Spleen (tissue), 11 donors: ENCODE measurements around the gene TRIM3. TPM values are rescaled to one million over a fixed set of nuclear protein-coding genes. Genes with fewer than 3 reads are reported as not detected.

Experiments used
- DNase-seq: peaks from one replicate; pipeline ENCODE4 v3.0.0-alpha.2; 2020
- H3K27ac ChIP-seq, 8 donors: fragments of 200-600 bp; sonication (generic) in 7 of 8; 1 replicate in 4 of 8; 2 replicates in 4 of 8; pipeline versions ENCODE4 v1.5.0 to v1.8.0; 2016 to 2021; ENCODE audit warnings: inconsistent platforms in 4 of 8, mild to moderate bottlenecking in 4 of 8, moderate library complexity in 1 of 8
- H3K27me3 ChIP-seq, 7 donors: fragments of 200-600 bp; sonication (generic) in 6 of 7; replicated peaks in 1 of 7; 1 replicate in 4 of 7; 2 replicates in 3 of 7; pipeline versions ENCODE4 v1.5.0 to v1.8.0; 2016 to 2021; ENCODE audit warnings: inconsistent platforms in 3 of 7, mild to moderate bottlenecking in 1 of 7
- H3K36me3 ChIP-seq, 6 donors: fragments of 200-600 bp; sonication (generic) in 5 of 6; 1 replicate in 4 of 6; 2 replicates in 2 of 6; pipeline versions ENCODE4 v1.5.0 to v1.8.0; 2016 to 2021; ENCODE audit warnings: inconsistent platforms in 2 of 6
- H3K4me1 ChIP-seq, 6 donors: fragments of 200-600 bp; sonication (generic) in 5 of 6; 1 replicate in 3 of 6; 2 replicates in 3 of 6; pipeline versions ENCODE4 v1.5.0 to v1.8.0; 2016 to 2021; ENCODE audit warnings: inconsistent platforms in 3 of 6
- H3K4me3 ChIP-seq, 8 donors: fragments of 200-600 bp; sonication (generic) in 7 of 8; 1 replicate in 4 of 8; 2 replicates in 4 of 8; pipeline versions ENCODE4 v1.5.0 to v1.8.0; 2016 to 2021; ENCODE audit warnings: inconsistent platforms in 4 of 8, mild to moderate bottlenecking in 4 of 8, moderate library complexity in 2 of 8
- H3K9me3 ChIP-seq, 8 donors: fragments of 200-600 bp; sonication (generic) in 7 of 8; 1 replicate in 4 of 8; 2 replicates in 4 of 8; pipeline versions ENCODE4 v1.5.0 to v1.8.0; 2016 to 2021; ENCODE audit warnings: inconsistent platforms in 4 of 8
- POLR2A ChIP-seq, 3 donors: fragments of 450-650 bp; IDR thresholded peaks; one replicate each; pipeline ENCODE4 v1.5.1; 2017; ENCODE audit warnings: antibody characterized with exemption in 3 of 3, mild to moderate bottlenecking in 1 of 3
- POLR2AphosphoS5 ChIP-seq, 3 donors: sonication (generic); formaldehyde crosslinking; IDR thresholded peaks; one replicate each; pipeline ENCODE4 v1.5.1; 2017; ENCODE audit warnings: antibody characterized with exemption in 3 of 3
- WGBS, 5 donors: extraction: QIAGEN DNeasy Blood & Tissue Kit in 3 of 5; methylation state at CpG; one replicate each; pipeline versions ENCODE4 v1.1.5 to v1.1.7; 2013 to 2018; 5-methylcytosine and 5-hydroxymethylcytosine counted together
- intact Hi-C: fragments of 100-400 bp; cut with DNase I; formaldehyde crosslinking; loops from one replicate; pipeline ENCODE4 v1.15.0; 2023; ENCODE audit warnings: low total_unique reads
- polyA plus RNA-seq, 3 donors: library from polyadenylated mRNA; stranded (reverse); fragments of 200-250 nt; gene quantifications; one replicate each; pipeline ENCODE4 v1.2.1, GENCODE V29; 2013
- total RNA-seq, 7 donors: library from RNA; depleted of rRNA in 3 of 7; stranded (reverse); fragments of >200 nt in 3 of 7; fragmentation: NEBNext Ultra II Directional in 4 of 7; extraction: Animal tissue kit (Norgen Biotek cat#: 25700) in 4 of 7; gene quantifications; one replicate each; pipeline versions ENCODE4 v1.1.0 to v1.2.1, GENCODE V29; 2016 to 2021
- TF ChIP-seq, protein P1 (sequence below), 11 experiments: fragments of 200-600 bp in 7 of 11; fragments of 450-650 bp in 4 of 11; sonication (generic) in 4 of 11; IDR thresholded peaks in 8 of 11; conservative IDR thresholded peaks in 3 of 11; 1 replicate in 7 of 11; 2 replicates in 4 of 11; pipeline versions ENCODE4 v1.4.0 to v1.8.0; 2016 to 2021; ENCODE audit warnings: antibody characterized with exemption in 11 of 11, inconsistent platforms in 4 of 11, mild to moderate bottlenecking in 1 of 11
- donor health status: healthy with polysubstance abuse.
- donor health status: DM: no; HTN: no; CAD: no; lungs with moderate emphysema.
- donor health status: DM: no; HTN: no; CAD: no.
- donor health status: Bipolar disorder and iron deficiency.
- donor health status: healthy.
- donor health status: DM: no; HTN: no; CAD: no.
- donor health status: DM: yes; HTN: yes; CAD: no.

Gene TRIM3
- total and polyA plus RNA-seq, 10 donors: 6.3 to 27.6 (median 13.7) TPM

DNA sequence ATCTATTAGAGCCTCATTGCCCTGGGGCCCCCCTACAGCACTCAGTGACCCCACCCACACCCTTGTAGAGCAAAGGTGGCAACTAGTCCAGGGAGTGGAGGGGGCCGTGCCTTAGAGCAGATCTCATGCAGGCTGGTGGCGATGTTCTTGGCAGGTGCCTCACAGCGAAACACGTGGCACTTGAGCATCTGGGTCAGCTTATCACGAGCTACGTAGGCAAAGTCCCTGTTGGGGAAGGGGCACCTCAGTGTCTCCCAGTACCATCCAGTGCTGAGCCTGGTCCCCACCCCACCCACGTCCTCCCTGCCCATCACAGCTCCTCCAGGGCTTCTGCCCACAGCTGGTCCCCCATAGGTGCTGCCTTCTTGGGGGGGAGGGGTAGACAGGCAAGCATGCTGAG is 72.3 kb downstream of the TRIM3 start:
- H3K4me1 ChIP-seq: peaks cover 15 to 58% (median 41%) of the 10 kb centered on the region in 6 donors
- DNase-seq: no peak
- no peak for TF ChIP-seq POLR2AphosphoS5 (IDR thresholded peaks at IDR 0.05)
- TF ChIP-seq, protein P1, sequence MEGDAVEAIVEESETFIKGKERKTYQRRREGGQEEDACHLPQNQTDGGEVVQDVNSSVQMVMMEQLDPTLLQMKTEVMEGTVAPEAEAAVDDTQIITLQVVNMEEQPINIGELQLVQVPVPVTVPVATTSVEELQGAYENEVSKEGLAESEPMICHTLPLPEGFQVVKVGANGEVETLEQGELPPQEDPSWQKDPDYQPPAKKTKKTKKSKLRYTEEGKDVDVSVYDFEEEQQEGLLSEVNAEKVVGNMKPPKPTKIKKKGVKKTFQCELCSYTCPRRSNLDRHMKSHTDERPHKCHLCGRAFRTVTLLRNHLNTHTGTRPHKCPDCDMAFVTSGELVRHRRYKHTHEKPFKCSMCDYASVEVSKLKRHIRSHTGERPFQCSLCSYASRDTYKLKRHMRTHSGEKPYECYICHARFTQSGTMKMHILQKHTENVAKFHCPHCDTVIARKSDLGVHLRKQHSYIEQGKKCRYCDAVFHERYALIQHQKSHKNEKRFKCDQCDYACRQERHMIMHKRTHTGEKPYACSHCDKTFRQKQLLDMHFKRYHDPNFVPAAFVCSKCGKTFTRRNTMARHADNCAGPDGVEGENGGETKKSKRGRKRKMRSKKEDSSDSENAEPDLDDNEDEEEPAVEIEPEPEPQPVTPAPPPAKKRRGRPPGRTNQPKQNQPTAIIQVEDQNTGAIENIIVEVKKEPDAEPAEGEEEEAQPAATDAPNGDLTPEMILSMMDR (IDR thresholded peaks at IDR 0.05 in 8 of 11, conservative IDR thresholded peaks at IDR 0.05 in 3 of 11): no peak
- TF ChIP-seq POLR2A (IDR thresholded peaks at IDR 0.05): no peak
- no peaks in the 10 kb centered on the region for H3K27me3 ChIP-seq
- 90 to 95% (median 92%) methylated on average over 6 to 7 of the region's 7 CpGs for WGBS, 5 donors
- peaks cover 0 to 40% (median 4%) of the 10 kb centered on the region in 6 donors for H3K36me3 ChIP-seq
- intact Hi-C loops: no loop called here
- H3K27ac ChIP-seq: peak overlapping the region in 4 of 8 donors; percentile 72 to 87 (median 77)
- H3K4me3 ChIP-seq: peak overlapping the region in 1 of 8 donors; percentile 59
- no peaks in the 10 kb centered on the region for H3K9me3 ChIP-seq

- Histone ChIP-seq H3K4me1 (peaks cover 15 to 53% (median 41%) of the 10 kb centered on the region in 6 donors), H3K4me3 (no peak overlapping the region), H3K27ac (peak overlapping the region in 1 of 8 donors; percentile 87), H3K9me3 (no peaks in the 10 kb centered on the region), H3K27me3 (no peaks in the 10 kb centered on the region), H3K36me3 (peaks cover 0 to 43% (median 4%) of the 10 kb centered on the region in 6 donors)
- no peak for DNase-seq
- intact Hi-C loops: no loop called here
- TF ChIP-seq POLR2AphosphoS5 (IDR thresholded peaks at IDR 0.05) (no peak), POLR2A (IDR thresholded peaks at IDR 0.05) (no peak)
- TF ChIP-seq, protein P1 (IDR thresholded peaks at IDR 0.05 in 8 of 11, conservative IDR thresholded peaks at IDR 0.05 in 3 of 11): no peak
- WGBS, 5 donors: 93 to 98% (median 94%) methylated on average over 15 of the region's 15 CpGs
Observed at GRCh38 chr11:6400431-6401345, 73.1 kb downstream of the TRIM3 start.

Other genes starting within 250 kb of the TRIM3 start
- gene FHIP1B, start 239.3 kb downstream of the TRIM3 start, total RNA-seq: 10 to 100 TPM; 36.3 to 77.6 (median 41.1) TPM
- 10 to 100 TPM; 14.9 to 41.6 (median 39.1) TPM for gene FHIP1B, start 239.3 kb downstream of the TRIM3 start, polyA plus RNA-seq
- under 1 TPM in 5 of 7 donors, not detected in 2; 0.23 to 0.60 (median 0.33) TPM for gene CNGA4, start 234.9 kb downstream of the TRIM3 start, total RNA-seq
- under 1 TPM; 0.06 to 0.29 (median 0.09) TPM for gene CNGA4, start 234.9 kb downstream of the TRIM3 start, polyA plus RNA-seq
- not detected for gene CCKBR, start 214.1 kb downstream of the TRIM3 start, total RNA-seq
- not detected for gene CCKBR, start 214.1 kb downstream of the TRIM3 start, polyA plus RNA-seq
- gene CAVIN3, start 153.4 kb downstream of the TRIM3 start, total RNA-seq: 10 to 100 TPM; 10.5 to 42.9 (median 31.8) TPM
- gene CAVIN3, start 153.4 kb downstream of the TRIM3 start, polyA plus RNA-seq: 10 to 100 TPM; 22.3 to 40.2 (median 35.1) TPM
- gene SMPD1, start 83.5 kb downstream of the TRIM3 start, total RNA-seq: 10 to 100 TPM; 21.9 to 33.8 (median 27.7) TPM
- 10 to 100 TPM; 23.8 to 28.9 (median 24.2) TPM for gene SMPD1, start 83.5 kb downstream of the TRIM3 start, polyA plus RNA-seq
- 10 to 100 TPM; 23.5 to 42.4 (median 27.3) TPM for gene APBB1, start 54.8 kb downstream of the TRIM3 start, total RNA-seq
- 10 to 100 TPM; 18.6 to 25.9 (median 22.2) TPM for gene APBB1, start 54.8 kb downstream of the TRIM3 start, polyA plus RNA-seq
- gene HPX, start 33.0 kb downstream of the TRIM3 start, total RNA-seq: 1 to 10 TPM in 6 of 7 donors, not detected in 1; 1.0 to 3.8 (median 2.8) TPM
- 1 to 10 TPM in 1 of 3 donors, under 1 TPM in 2; 0.65 to 1.4 (median 0.83) TPM for gene HPX, start 33.0 kb downstream of the TRIM3 start, polyA plus RNA-seq
- 10 to 100 TPM; 29.8 to 72.7 (median 37.1) TPM for gene ARFIP2, start 7.4 kb upstream of the TRIM3 start, total RNA-seq
- 10 to 100 TPM; 23.4 to 36.5 (median 35.8) TPM for gene ARFIP2, start 7.4 kb upstream of the TRIM3 start, polyA plus RNA-seq
- 10 to 100 TPM; 32.7 to 71.3 (median 46.9) TPM for gene TIMM10B, start 7.6 kb upstream of the TRIM3 start, total RNA-seq
- gene TIMM10B, start 7.6 kb upstream of the TRIM3 start, polyA plus RNA-seq: 10 to 100 TPM; 10.7 to 33.8 (median 19.8) TPM
- 10 to 100 TPM; 19.0 to 40.7 (median 27.6) TPM for gene DNHD1, start 23.3 kb upstream of the TRIM3 start, total RNA-seq
- gene DNHD1, start 23.3 kb upstream of the TRIM3 start, polyA plus RNA-seq: 10 to 100 TPM in 2 of 3 donors, 1 to 10 TPM in 1; 6.0 to 17.0 (median 15.1) TPM
- 10 to 100 TPM; 17.0 to 26.0 (median 22.7) TPM for gene RRP8, start 129.7 kb upstream of the TRIM3 start, total RNA-seq
- 10 to 100 TPM; 23.7 to 28.4 (median 26.5) TPM for gene RRP8, start 129.7 kb upstream of the TRIM3 start, polyA plus RNA-seq
- 100 to 1,000 TPM; 122 to 194 (median 141) TPM for gene ILK, start 129.8 kb upstream of the TRIM3 start, total RNA-seq
- 100 to 1,000 TPM in 1 of 3 donors, 10 to 100 TPM in 2; 71.4 to 108 (median 76.5) TPM for gene ILK, start 129.8 kb upstream of the TRIM3 start, polyA plus RNA-seq
- gene TAF10, start 138.3 kb upstream of the TRIM3 start, total RNA-seq: 100 to 1,000 TPM; 133 to 159 (median 148) TPM
- gene TAF10, start 138.3 kb upstream of the TRIM3 start, polyA plus RNA-seq: 100 to 1,000 TPM; 103 to 151 (median 140) TPM
- gene TPP1, start 145.5 kb upstream of the TRIM3 start, total RNA-seq: 100 to 1,000 TPM; 159 to 306 (median 232) TPM
- gene TPP1, start 145.5 kb upstream of the TRIM3 start, polyA plus RNA-seq: 10 to 100 TPM; 54.9 to 61.6 (median 60.6) TPM
- 10 to 100 TPM; 29.8 to 58.8 (median 43.4) TPM for gene DCHS1, start 181.9 kb upstream of the TRIM3 start, total RNA-seq
- 1 to 10 TPM; 1.9 to 7.6 (median 3.1) TPM for gene DCHS1, start 181.9 kb upstream of the TRIM3 start, polyA plus RNA-seq
- 10 to 100 TPM; 31.1 to 74.7 (median 41.1) TPM for gene MRPL17, start 209.4 kb upstream of the TRIM3 start, total RNA-seq
- 10 to 100 TPM; 41.7 to 70.2 (median 52.9) TPM for gene MRPL17, start 209.4 kb upstream of the TRIM3 start, polyA plus RNA-seq